HCT116 (cell line): ENCODE data around the gene SLC24A3. TPM values are rescaled to one million over a fixed set of nuclear protein-coding genes. Genes with fewer than 3 reads are reported as not detected.

ENCODE experiments used
- ATAC-seq: fragments of 200-7000 bp; cut with Tn5 transposase; 2 replicates; pipeline ENCODE4 v1.9.1; 2020; ENCODE audit warnings: mild to moderate bottlenecking, moderate library complexity
- BruUV-seq: library from RNA; stranded (reverse); fragments of 400-500 nt; replicated peaks from 2 replicates; lab custom pipeline; 2021; lab: Mats Ljungman, UMichigan
- CTCF ChIA-PET: fragments of 300-600 bp; sonication (Branson Sonifier 250); formaldehyde crosslinking; loops from one replicate; lab custom pipeline; 2021; ENCODE audit warnings: antibody characterized with exemption; lab: Charles Lee
- POLR2A ChIA-PET: fragments of 300-600, 350-600 bp; sonication (Branson Sonifier 250); formaldehyde crosslinking; loops from one replicate; lab custom pipeline; 2021; ENCODE audit warnings: antibody characterized with exemption; lab: Charles Lee
- RAD21 ChIA-PET, 2 experiments: fragments of 300-600 bp; sonication (Branson Sonifier 250); formaldehyde crosslinking; loops; one replicate each; lab custom pipeline; 2023; ENCODE audit warnings: low total read pairs in 2 of 2; ENCODE audit not compliant: uncharacterized antibody in 2 of 2, unreplicated experiment in 2 of 2, low non-redundant PET in 1 of 2; lab: Charles Lee
- DNase-seq: peaks from one replicate; pipeline ENCODE4 v3.0.0-alpha.2; 2010; ENCODE audit warnings: low read depth, low spot score
- H2AFZ ChIP-seq: fragments of 200-600 bp; shearing (Covaris generic), sonication (generic); 2 replicates; pipeline ENCODE4 v1.6.1; 2017; ENCODE audit warnings: low read depth, mixed run types, mixed read lengths, antibody characterized with exemption, low read length; ENCODE audit not compliant: poor library complexity, severe bottlenecking
- H3K27ac ChIP-seq: 2 replicates; pipeline ENCODE4 v1.5.1; 2012; ENCODE audit warnings: low read depth, low read length
- H3K27me3 ChIP-seq: fragments of 200-600 bp; sonication (generic); 2 replicates; pipeline ENCODE4 v1.6.1; 2016; ENCODE audit warnings: mixed run types, low read length, mixed read lengths; ENCODE audit not compliant: insufficient read depth
- H3K36me3 ChIP-seq, 2 experiments: fragments of 200-500 bp in 1 of 2; fragments of 200-600 bp in 1 of 2; sonication (Bioruptor generic) in 1 of 2; sonication (generic) in 1 of 2; 2 replicates each; pipeline versions ENCODE4 v1.5.1 to v1.6.1; 2014 to 2016; ENCODE audit warnings: low read length in 2 of 2, inconsistent platforms in 1 of 2, mixed read lengths in 1 of 2, mixed run types in 1 of 2; ENCODE audit not compliant: insufficient read depth in 2 of 2, control insufficient read depth in 1 of 2
- H3K4me1 ChIP-seq, 2 experiments: fragments of 200-600 bp in 1 of 2; sonication (generic) in 1 of 2; 2 replicates each; pipeline versions ENCODE4 v1.5.1 to v1.6.1; 2012 to 2017; ENCODE audit warnings: low read length in 2 of 2, inconsistent platforms in 1 of 2, mild to moderate bottlenecking in 1 of 2, mixed read lengths in 1 of 2, mixed run types in 1 of 2, moderate library complexity in 1 of 2; ENCODE audit not compliant: insufficient read depth in 2 of 2, control insufficient read depth in 1 of 2
- H3K4me2 ChIP-seq: fragments of 200-600 bp; sonication (generic); 2 replicates; pipeline ENCODE4 v1.6.1; 2017; ENCODE audit warnings: mixed run types, low read length, mixed read lengths
- H3K4me3 ChIP-seq, 2 experiments: fragments of 200-600 bp in 1 of 2; sonication (generic) in 1 of 2; replicated peaks in 1 of 2; 2 replicates each; pipeline ENCODE4 v1.5.1; 2011 to 2016; ENCODE audit warnings: low read length in 2 of 2, control low read depth in 1 of 2, low read depth in 1 of 2, mild to moderate bottlenecking in 1 of 2, mixed read lengths in 1 of 2, mixed run types in 1 of 2
- H3K79me2 ChIP-seq: fragments of 200-600 bp; sonication (generic); 2 replicates; pipeline ENCODE4 v1.6.1; 2017; ENCODE audit warnings: mild to moderate bottlenecking, mixed run types, low read length, moderate library complexity, mixed read lengths; ENCODE audit not compliant: insufficient read depth
- H3K9ac ChIP-seq: fragments of 200-600 bp; sonication (generic); 2 replicates; pipeline ENCODE4 v1.6.1; 2016; ENCODE audit warnings: low read length, mixed read lengths
- H3K9me2 ChIP-seq: fragments of 200-600 bp; sonication (generic), shearing (Covaris generic); 2 replicates; pipeline ENCODE4 v1.6.1; 2017; ENCODE audit warnings: mixed run types, mild to moderate bottlenecking, moderate library complexity; ENCODE audit not compliant: insufficient read depth
- H3K9me3 ChIP-seq, 2 experiments: fragments of 200-500 bp in 1 of 2; fragments of 200-600 bp in 1 of 2; sonication (Bioruptor generic) in 1 of 2; sonication (generic) in 1 of 2; 2 replicates each; pipeline ENCODE4 v1.6.1; 2014 to 2017; ENCODE audit warnings: low read length in 2 of 2, mixed read lengths in 2 of 2, inconsistent platforms in 1 of 2, low read depth in 1 of 2, mild to moderate bottlenecking in 1 of 2, mixed run types in 1 of 2, moderate library complexity in 1 of 2; ENCODE audit not compliant: control insufficient read depth in 1 of 2, insufficient read depth in 1 of 2
- H4K20me1 ChIP-seq: fragments of 200-600 bp; sonication (generic), shearing (Covaris generic); 2 replicates; pipeline ENCODE4 v1.6.1; 2017; ENCODE audit warnings: mixed run types, mild to moderate bottlenecking, moderate library complexity; ENCODE audit not compliant: insufficient read depth
- ATF3 ChIP-seq: IDR thresholded peaks from 2 replicates; pipeline ENCODE4 v1.6.1; 2012
- SP1 ChIP-seq: IDR thresholded peaks from 2 replicates; pipeline ENCODE4 v1.6.1; 2012; ENCODE audit warnings: low read depth
- SRF ChIP-seq: IDR thresholded peaks from 2 replicates; pipeline ENCODE4 v1.6.1; 2012; ENCODE audit warnings: low read depth
- intact Hi-C: fragments of 100-400 bp; cut with micrococcal nuclease; formaldehyde crosslinking; loops from 2 replicates; pipeline ENCODE4 v1.10.0; 2022
- total RNA-seq: library from RNA; stranded (reverse); gene quantifications from one replicate; pipeline ENCODE4 v1.2.1, GENCODE V29; 2021; ENCODE audit not compliant: unreplicated experiment
- TF ChIP-seq, protein P1 (sequence below), 3 experiments: fragments of 200-600 bp in 1 of 3; sonication (generic) in 1 of 3; IDR thresholded peaks in 2 of 3; conservative IDR thresholded peaks in 1 of 3; 2 replicates each; pipeline ENCODE4 v1.5.1; 2012 to 2017; ENCODE audit warnings: low read depth in 2 of 3, low read length in 2 of 3, antibody characterized with exemption in 1 of 3, borderline replicate concordance in 1 of 3, control low read depth in 1 of 3, mild to moderate bottlenecking in 1 of 3, mixed read lengths in 1 of 3, mixed run types in 1 of 3, moderate library complexity in 1 of 3; ENCODE audit not compliant: insufficient read depth in 1 of 3

SLC24A3 gene
- total RNA-seq, 1 experiment from 2014 or later: not detected

DNA sequence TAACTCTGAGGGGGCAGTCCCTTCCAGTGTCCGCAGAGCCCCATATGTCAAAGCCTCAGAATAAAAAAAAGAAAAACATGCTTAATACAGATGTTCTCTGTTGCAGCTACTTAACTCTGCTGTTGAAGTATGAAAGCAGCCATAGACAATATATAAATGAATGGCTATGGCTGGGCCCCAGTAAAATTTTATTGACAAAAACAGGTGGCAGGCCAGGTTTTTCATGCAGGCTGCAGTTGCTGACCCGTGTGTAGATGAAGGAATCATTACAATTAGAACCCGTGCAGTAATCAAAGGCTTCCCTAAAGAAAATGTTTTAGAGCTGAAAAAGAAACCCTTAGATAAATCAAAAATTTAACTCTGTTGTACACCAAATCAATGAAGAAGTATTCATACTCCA lies 532.7 kb downstream of the SLC24A3 start:
- no peaks in the 10 kb centered on the region for H4K20me1 ChIP-seq
- no peak overlapping the region for H3K9ac ChIP-seq
- DNase-seq (no peak), ATAC-seq (no peak)
- no peak overlapping the region for H3K4me2 ChIP-seq
- ChIA-PET CTCF (no interaction called here), POLR2A (no interaction called here), RAD21 (interaction anchor here in 1 of 2 experiments (0.6 kb wide), 1 partner anchor 308 kb away, joined by 3 read pairs; no protein-coding TSS in a partner anchor)
- BruUV-seq: no TSS peak
- no peak overlapping the region for H3K27ac ChIP-seq
- no peaks in the 10 kb centered on the region; the same call in 1 of the 2 replicates for H3K27me3 ChIP-seq
- no peaks in the 10 kb centered on the region for H3K36me3 ChIP-seq
- H3K9me3 ChIP-seq: no peaks in the 10 kb centered on the region
- no peaks in the 10 kb centered on the region for H3K4me1 ChIP-seq
- TF ChIP-seq SRF: no peak
- TF ChIP-seq SP1: no peak
- intact Hi-C loops: no loop called here
- no peak overlapping the region for H3K4me3 ChIP-seq
- no peak overlapping the region for H2AFZ ChIP-seq
- H3K79me2 ChIP-seq: no peaks in the 10 kb centered on the region
- H3K9me2 ChIP-seq: no peaks in the 10 kb centered on the region

- POLR2A ChIA-PET: no interaction called here
- no peaks in the 10 kb centered on the region for H3K9me3 ChIP-seq
- RAD21 ChIA-PET: interaction anchor here in 1 of 2 experiments (0.6 kb wide), 1 partner anchor 308 kb away, joined by 3 read pairs; no protein-coding TSS in a partner anchor
- ATAC-seq: no peak
- no peak for DNase-seq
- no peaks in the 10 kb centered on the region for H3K79me2 ChIP-seq
- no peak overlapping the region for H3K4me2 ChIP-seq
- no peak overlapping the region for H3K27ac ChIP-seq
- intact Hi-C loops: no loop called here
- no peak overlapping the region for H3K9ac ChIP-seq
- no peaks in the 10 kb centered on the region for H4K20me1 ChIP-seq
- H3K36me3 ChIP-seq: no peaks in the 10 kb centered on the region
- no peak overlapping the region for H2AFZ ChIP-seq
- TF ChIP-seq ATF3: no peak
- TF ChIP-seq, protein P1, sequence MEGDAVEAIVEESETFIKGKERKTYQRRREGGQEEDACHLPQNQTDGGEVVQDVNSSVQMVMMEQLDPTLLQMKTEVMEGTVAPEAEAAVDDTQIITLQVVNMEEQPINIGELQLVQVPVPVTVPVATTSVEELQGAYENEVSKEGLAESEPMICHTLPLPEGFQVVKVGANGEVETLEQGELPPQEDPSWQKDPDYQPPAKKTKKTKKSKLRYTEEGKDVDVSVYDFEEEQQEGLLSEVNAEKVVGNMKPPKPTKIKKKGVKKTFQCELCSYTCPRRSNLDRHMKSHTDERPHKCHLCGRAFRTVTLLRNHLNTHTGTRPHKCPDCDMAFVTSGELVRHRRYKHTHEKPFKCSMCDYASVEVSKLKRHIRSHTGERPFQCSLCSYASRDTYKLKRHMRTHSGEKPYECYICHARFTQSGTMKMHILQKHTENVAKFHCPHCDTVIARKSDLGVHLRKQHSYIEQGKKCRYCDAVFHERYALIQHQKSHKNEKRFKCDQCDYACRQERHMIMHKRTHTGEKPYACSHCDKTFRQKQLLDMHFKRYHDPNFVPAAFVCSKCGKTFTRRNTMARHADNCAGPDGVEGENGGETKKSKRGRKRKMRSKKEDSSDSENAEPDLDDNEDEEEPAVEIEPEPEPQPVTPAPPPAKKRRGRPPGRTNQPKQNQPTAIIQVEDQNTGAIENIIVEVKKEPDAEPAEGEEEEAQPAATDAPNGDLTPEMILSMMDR (IDR thresholded peaks at IDR 0.05 in 2 of 3, conservative IDR thresholded peaks at IDR 0.05 in 1 of 3; ENCODE audit: borderline replicate concordance in 1 of 3, insufficient read depth in 1 of 3, low read depth in 2 of 3, low read length in 2 of 3): no peak
- no peak for TF ChIP-seq SRF
- TF ChIP-seq, all 23 proteins: peak for 0
- Histone ChIP-seq H3K27me3 (no peaks in the 10 kb centered on the region; the same call in 1 of the 2 replicates), H3K9me2 (no peaks in the 10 kb centered on the region), H3K4me1 (no peaks in the 10 kb centered on the region), H3K4me3 (no peak overlapping the region)
- no TSS peak for BruUV-seq
- CTCF ChIA-PET: no interaction called here
These were observed 533.1 kb downstream of the SLC24A3 start for GRCh38 chr20:19745584-19745983.
